ENCODE measurements around the gene LPP. TPM values are rescaled to one million over a fixed set of nuclear protein-coding genes. Genes with fewer than 3 reads are reported as not detected.

The LPP gene
- total and polyA plus RNA-seq, 2 of the 13 experiments (the other 11 are each of a cell fraction or from before 2014, with no cell fraction given) = 19.2 to 29.9 TPM

- TF ChIP-seq, protein P1, sequence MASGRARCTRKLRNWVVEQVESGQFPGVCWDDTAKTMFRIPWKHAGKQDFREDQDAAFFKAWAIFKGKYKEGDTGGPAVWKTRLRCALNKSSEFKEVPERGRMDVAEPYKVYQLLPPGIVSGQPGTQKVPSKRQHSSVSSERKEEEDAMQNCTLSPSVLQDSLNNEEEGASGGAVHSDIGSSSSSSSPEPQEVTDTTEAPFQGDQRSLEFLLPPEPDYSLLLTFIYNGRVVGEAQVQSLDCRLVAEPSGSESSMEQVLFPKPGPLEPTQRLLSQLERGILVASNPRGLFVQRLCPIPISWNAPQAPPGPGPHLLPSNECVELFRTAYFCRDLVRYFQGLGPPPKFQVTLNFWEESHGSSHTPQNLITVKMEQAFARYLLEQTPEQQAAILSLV (CRISPR knock-in tag; IDR thresholded peaks at IDR 0.05; ENCODE audit: borderline replicate concordance) = no peak
- TF ChIP-seq ZNF597 (CRISPR knock-in tag; IDR thresholded peaks at IDR 0.05) = no peak
- TF ChIP-seq, protein P2, sequence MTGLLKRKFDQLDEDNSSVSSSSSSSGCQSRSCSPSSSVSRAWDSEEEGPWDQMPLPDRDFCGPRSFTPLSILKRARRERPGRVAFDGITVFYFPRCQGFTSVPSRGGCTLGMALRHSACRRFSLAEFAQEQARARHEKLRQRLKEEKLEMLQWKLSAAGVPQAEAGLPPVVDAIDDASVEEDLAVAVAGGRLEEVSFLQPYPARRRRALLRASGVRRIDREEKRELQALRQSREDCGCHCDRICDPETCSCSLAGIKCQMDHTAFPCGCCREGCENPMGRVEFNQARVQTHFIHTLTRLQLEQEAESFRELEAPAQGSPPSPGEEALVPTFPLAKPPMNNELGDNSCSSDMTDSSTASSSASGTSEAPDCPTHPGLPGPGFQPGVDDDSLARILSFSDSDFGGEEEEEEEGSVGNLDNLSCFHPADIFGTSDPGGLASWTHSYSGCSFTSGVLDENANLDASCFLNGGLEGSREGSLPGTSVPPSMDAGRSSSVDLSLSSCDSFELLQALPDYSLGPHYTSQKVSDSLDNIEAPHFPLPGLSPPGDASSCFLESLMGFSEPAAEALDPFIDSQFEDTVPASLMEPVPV (CRISPR knock-in tag; IDR thresholded peaks at IDR 0.05) = no peak
- TF ChIP-seq, protein P3, sequence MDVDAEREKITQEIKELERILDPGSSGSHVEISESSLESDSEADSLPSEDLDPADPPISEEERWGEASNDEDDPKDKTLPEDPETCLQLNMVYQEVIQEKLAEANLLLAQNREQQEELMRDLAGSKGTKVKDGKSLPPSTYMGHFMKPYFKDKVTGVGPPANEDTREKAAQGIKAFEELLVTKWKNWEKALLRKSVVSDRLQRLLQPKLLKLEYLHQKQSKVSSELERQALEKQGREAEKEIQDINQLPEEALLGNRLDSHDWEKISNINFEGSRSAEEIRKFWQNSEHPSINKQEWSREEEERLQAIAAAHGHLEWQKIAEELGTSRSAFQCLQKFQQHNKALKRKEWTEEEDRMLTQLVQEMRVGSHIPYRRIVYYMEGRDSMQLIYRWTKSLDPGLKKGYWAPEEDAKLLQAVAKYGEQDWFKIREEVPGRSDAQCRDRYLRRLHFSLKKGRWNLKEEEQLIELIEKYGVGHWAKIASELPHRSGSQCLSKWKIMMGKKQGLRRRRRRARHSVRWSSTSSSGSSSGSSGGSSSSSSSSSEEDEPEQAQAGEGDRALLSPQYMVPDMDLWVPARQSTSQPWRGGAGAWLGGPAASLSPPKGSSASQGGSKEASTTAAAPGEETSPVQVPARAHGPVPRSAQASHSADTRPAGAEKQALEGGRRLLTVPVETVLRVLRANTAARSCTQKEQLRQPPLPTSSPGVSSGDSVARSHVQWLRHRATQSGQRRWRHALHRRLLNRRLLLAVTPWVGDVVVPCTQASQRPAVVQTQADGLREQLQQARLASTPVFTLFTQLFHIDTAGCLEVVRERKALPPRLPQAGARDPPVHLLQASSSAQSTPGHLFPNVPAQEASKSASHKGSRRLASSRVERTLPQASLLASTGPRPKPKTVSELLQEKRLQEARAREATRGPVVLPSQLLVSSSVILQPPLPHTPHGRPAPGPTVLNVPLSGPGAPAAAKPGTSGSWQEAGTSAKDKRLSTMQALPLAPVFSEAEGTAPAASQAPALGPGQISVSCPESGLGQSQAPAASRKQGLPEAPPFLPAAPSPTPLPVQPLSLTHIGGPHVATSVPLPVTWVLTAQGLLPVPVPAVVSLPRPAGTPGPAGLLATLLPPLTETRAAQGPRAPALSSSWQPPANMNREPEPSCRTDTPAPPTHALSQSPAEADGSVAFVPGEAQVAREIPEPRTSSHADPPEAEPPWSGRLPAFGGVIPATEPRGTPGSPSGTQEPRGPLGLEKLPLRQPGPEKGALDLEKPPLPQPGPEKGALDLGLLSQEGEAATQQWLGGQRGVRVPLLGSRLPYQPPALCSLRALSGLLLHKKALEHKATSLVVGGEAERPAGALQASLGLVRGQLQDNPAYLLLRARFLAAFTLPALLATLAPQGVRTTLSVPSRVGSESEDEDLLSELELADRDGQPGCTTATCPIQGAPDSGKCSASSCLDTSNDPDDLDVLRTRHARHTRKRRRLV (CRISPR knock-in tag; IDR thresholded peaks at IDR 0.05) = no peak
- TF ChIP-seq ZNF558 (CRISPR knock-in tag; IDR thresholded peaks at IDR 0.05; ENCODE audit: borderline replicate concordance) = no peak
- TF ChIP-seq, protein P4, sequence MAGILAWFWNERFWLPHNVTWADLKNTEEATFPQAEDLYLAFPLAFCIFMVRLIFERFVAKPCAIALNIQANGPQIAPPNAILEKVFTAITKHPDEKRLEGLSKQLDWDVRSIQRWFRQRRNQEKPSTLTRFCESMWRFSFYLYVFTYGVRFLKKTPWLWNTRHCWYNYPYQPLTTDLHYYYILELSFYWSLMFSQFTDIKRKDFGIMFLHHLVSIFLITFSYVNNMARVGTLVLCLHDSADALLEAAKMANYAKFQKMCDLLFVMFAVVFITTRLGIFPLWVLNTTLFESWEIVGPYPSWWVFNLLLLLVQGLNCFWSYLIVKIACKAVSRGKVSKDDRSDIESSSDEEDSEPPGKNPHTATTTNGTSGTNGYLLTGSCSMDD (CRISPR knock-in tag; IDR thresholded peaks at IDR 0.05) = no peak
- no peak for TF ChIP-seq ZNF264 (CRISPR knock-in tag; IDR thresholded peaks at IDR 0.05)
- TF ChIP-seq TFDP1 (CRISPR knock-in tag; IDR thresholded peaks at IDR 0.05; ENCODE audit: borderline replicate concordance) = no peak
- no peak for TF ChIP-seq ADNP (CRISPR knock-in tag; IDR thresholded peaks at IDR 0.05)
- TF ChIP-seq SRY (CRISPR knock-in tag; IDR thresholded peaks at IDR 0.05) = no peak
- TF ChIP-seq, protein P5, sequence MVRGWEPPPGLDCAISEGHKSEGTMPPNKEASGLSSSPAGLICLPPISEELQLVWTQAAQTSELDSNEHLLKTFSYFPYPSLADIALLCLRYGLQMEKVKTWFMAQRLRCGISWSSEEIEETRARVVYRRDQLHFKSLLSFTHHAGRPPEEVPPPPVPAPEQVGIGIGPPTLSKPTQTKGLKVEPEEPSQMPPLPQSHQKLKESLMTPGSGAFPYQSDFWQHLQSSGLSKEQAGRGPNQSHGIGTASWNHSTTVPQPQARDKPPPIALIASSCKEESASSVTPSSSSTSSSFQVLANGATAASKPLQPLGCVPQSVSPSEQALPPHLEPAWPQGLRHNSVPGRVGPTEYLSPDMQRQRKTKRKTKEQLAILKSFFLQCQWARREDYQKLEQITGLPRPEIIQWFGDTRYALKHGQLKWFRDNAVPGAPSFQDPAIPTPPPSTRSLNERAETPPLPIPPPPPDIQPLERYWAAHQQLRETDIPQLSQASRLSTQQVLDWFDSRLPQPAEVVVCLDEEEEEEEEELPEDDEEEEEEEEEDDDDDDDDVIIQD (CRISPR knock-in tag; IDR thresholded peaks at IDR 0.05; ENCODE audit: low read depth) = peak; percentile 98
- TF ChIP-seq IRF2 (CRISPR knock-in tag; IDR thresholded peaks at IDR 0.05) = no peak
- TF ChIP-seq HNRNPUL1 (IDR thresholded peaks at IDR 0.05; ENCODE audit: low read depth, low read length) = no peak
- TF ChIP-seq MATR3 (CRISPR knock-in tag; IDR thresholded peaks at IDR 0.05) = no peak
- TF ChIP-seq ZNF775 (CRISPR knock-in tag; IDR thresholded peaks at IDR 0.05; ENCODE audit: borderline replicate concordance) = no peak
- no peak for TF ChIP-seq ZNF629 (CRISPR knock-in tag; conservative IDR thresholded peaks at IDR 0.05)
Measured at GRCh38 chr3:188518835-188519452, 365.0 kb downstream of the LPP start (continued).
